HEK293T (cell line): ENCODE data around the gene ZMYM4.

Experiments
- CTBP1 ChIP-seq: fragments of 450-650 bp; IDR thresholded peaks from 2 replicates; pipeline ENCODE4 v1.6.1; 2016; ENCODE audit warnings: borderline replicate concordance
- ELF4 ChIP-seq: fragments of 450-650 bp; IDR thresholded peaks from 2 replicates; pipeline ENCODE4 v1.6.1; 2017; ENCODE audit warnings: antibody characterized with exemption
- FOXA1 ChIP-seq: fragments of 450-650 bp; IDR thresholded peaks from 2 replicates; pipeline ENCODE4 v1.6.1; 2016; ENCODE audit warnings: mild to moderate bottlenecking
- SUZ12 ChIP-seq: fragments of 450-650 bp; IDR thresholded peaks from 2 replicates; pipeline ENCODE4 v1.6.1; 2016; ENCODE audit warnings: mild to moderate bottlenecking
- ZNF384 ChIP-seq: fragments of 450-650 bp; IDR thresholded peaks from 2 replicates; pipeline ENCODE4 v1.6.1; 2016

DNA sequence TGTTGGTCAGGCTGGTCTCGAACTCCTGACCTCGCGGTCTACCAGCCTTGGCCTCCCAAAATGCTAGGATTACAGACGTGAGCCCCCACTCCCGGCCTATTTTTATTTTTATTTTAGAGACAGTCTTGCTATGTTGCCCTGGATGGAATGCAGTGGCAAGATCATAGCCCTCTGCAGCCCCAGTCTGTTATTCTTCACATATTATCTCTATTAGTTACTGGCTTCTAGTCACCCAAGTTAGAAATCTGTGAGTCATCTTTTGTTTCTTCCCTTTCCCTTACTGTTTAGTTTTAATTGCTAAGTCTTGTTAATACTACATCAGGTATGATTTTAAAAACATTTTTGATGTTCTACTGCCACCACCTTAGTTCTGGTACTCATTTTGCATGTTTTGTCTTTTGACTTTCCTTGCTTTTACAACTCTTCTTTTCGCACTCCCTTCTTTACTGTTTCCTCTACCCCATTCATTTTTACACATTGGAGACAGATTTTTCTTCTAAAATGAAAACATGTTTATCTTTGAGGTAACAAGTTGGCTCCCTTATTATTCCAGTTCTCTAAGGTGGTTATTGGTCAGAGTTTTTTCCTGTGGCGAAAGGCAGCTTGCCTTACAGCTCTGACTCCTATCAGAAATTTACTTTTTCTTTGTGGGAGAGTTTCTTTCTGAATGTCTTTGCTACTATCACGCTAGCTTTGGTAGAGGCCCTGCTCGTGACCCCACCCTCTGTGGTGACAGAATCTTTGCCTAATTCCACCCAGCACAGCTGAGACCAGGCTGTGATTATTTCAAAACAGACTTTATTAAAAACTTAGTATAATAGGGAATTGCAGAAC is 19.5 kb downstream of the ZMYM4 start:
- TF ChIP-seq ZNF384 (no peak), FOXA1 (no peak), ELF4 (no peak), CTBP1 (no peak), SUZ12 (no peak)
